Ureter (tissue), 1 donor: ENCODE data around the gene UTP18. TPM values are rescaled to one million over a fixed set of nuclear protein-coding genes. Genes with fewer than 3 reads are reported as not detected.
"Not testable (repeated sequence)": the region's sequence is repeated elsewhere in the genome, so short reads cannot be mapped to it uniquely, and the experiment has no call there.

Experiments used
- DNase-seq: peaks from one replicate; pipeline ENCODE4 v3.0.0-alpha.2; 2020; ENCODE audit warnings: low spot score
- total RNA-seq: library from RNA; stranded (reverse); gene quantifications from one replicate; pipeline ENCODE4 v1.2.4, GENCODE V29; 2023
- donor health status: DM: yes; HTN: yes; CAD: no.

Gene UTP18
- total RNA-seq, 1 donor from 2014 or later, result 35.3 TPM

DNA sequence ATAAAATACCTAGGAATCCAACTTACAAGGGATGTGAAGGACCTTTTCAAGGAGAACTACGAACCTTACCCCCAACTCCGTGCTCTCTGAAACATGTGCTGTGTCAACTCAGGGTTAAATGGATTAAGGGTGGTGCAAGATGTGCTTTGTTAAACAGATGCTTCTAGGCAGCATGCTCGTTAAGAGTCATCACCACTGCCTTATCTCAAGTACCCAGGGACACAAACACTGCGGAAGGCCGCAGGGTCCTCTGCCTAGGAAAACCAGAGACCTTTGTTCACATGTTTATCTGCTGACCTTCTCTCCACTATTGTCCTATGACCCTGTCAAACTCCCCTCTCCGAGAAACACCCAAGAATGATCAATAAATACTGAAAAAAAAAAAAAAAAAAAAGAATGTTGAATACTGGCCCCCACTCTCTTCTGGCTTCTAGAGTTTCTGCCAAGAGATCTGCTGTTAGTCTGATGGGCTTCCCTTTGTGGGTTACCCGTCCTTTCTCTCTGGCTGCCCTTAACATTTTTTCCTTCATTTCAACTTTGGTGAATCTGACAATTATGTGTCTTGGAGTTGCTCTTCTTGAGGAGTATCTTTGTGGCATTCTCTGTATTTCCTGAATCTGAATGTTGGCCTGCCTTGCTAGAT, 70.6 kb downstream of the UTP18 start:
- not testable (repeated sequence) for DNase-seq

- no peak for DNase-seq
Observed at GRCh38 chr17:51335006-51335590, 74.8 kb downstream of the UTP18 start.

- no peak for DNase-seq
Observed at GRCh38 chr17:51335883-51336822, 75.8 kb downstream of the UTP18 start.

DNA sequence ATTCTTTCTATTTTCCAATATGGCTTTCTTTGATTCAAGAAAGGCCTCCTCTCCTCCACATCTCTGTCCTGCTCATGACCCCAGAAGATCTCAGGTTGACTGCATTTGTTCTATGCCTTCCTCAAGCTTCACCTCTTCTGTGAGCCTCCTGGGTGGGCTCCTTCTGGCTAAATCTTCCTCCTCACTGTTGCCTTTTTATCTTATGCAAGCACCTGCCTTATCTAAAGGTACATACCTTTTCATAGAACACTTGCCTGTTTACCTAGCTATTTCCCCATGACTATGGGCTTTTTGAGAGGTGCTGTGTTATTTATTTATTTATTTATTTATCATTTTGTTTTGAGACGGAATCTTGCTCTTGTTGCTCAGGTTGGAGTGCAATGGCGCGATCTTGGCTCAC, 81.1 kb downstream of the UTP18 start:
- DNase-seq, result no peak

DNA sequence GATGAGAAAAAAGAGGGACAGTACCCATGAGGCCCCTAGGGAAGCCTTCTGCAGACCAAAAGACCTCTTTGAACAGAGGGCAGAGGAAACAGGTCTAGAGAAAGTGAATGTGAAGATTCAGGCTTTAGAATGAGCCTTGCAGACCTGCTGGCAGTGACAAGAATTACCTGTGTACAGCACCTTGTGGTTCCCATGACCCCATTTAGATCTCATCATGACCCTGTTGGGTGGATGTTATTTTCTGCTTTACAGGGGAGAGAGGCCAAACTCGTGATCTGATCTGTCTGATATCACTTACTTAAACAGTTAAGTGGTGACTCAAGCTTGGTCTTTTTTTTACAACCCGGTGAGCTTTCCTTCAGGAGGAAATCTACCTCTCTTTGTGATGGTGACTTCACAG, 81.9 kb downstream of the UTP18 start:
- no peak for DNase-seq

GRCh38 chr17:51344532-51344931, 84.2 kb downstream of the UTP18 start:
- no peak for DNase-seq

DNA sequence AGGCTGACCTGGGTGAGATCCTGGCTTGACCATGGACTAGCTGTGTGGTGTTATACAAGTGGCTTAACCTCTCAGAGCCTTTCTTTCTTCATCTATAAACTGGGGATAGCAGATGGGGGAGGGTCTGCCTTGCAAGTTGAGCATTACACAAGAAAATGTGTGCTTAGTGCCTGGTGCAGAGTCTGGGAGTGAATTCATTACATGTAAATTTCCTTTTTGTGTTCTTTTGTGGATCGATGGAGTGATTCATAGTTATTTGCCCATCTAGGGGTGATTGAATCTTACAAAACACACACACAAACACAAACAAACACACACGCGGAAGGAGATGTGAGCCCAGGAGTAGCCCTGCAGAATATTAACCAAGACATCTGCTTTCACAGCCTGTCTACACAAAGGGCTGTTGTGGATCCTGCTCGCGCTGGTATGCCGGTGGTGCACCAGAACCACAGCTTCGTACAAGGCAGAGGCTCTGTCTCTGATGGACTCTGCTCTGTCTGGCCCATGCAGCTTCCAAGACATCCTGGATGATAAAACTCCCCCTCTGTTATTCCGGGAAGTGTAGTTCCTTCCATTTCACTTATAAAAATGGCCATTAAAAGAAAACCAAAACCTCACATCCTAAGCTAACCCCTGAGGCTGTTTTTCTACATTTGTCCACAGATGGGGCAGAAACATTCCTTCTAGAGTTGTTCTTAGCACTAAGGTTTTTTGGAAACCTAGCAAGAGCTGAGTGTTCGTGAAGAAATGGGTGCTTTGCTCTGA, 86.1 kb downstream of the UTP18 start:
- DNase-seq, result no peak

Other genes with a start within 250 kb of the UTP18 start
- gene SPAG9, start 139.7 kb upstream of the UTP18 start, total RNA-seq, result 136 TPM
- gene NME1, start 107.0 kb upstream of the UTP18 start, total RNA-seq, result 99.4 TPM
- 608 TPM for gene NME2, start 94.1 kb upstream of the UTP18 start, total RNA-seq
- 22.0 TPM for gene MBTD1, start 497 bp upstream of the UTP18 start, total RNA-seq